D341Med (cell line): ENCODE measurements around the gene MRPS24.
"Not testable (repeated sequence)": the region's sequence is repeated elsewhere in the genome, so short reads cannot be mapped to it uniquely, and the experiment has no call there.

Experiments
- DNase-seq: peaks from one replicate; pipeline ENCODE4 v3.0.0; 2012; ENCODE audit warnings: low spot score

Gene MRPS24

DNA sequence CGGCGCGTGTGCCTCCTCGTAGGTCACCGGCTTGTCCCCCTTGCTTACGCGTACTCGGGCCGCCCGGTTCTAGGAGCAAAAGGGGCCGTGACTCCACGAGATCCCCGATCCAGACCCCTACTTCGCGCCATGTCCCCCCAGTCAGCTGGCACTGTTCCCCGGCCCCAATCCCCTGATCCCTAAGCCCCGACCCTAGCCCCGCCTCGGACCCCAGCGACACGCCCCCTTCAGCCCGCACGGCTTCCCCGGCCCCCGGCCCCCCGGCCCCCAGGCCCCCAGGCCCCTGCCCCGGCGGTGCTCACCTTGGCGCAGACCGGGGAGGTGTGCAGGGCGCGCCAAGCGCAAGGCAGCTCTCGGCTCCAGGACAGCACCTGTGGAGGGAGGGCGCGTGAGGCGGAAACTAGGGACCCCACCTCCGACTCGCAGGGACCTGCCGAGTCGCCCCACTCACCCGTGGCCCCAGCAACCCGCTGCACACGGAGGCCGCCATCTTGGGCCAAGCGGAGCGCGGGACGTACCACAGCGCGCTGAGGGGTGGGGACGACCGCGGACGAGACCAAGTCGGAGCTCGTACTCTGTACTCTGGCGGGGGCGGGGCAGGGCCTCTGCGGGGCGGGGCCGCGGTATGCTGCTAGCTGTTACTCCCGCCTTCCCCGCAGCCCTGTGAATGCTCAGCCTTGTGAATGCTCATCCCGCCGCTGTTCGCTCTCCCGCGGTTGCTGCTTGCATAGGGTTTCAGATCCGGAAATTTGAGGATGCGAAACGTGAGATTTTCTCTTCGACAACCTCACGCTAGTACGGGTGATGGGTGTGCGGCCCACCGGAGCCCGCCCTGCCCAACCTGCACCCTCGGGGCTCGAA lies at the start of gene MRPS24:
Gene MRPS24 (minus strand): TSS at position 512 of the 861 bp plus-strand sequence. CDS start 22 bp downstream, at position 490.
- DNase-seq, result peak; percentile 99

DNA sequence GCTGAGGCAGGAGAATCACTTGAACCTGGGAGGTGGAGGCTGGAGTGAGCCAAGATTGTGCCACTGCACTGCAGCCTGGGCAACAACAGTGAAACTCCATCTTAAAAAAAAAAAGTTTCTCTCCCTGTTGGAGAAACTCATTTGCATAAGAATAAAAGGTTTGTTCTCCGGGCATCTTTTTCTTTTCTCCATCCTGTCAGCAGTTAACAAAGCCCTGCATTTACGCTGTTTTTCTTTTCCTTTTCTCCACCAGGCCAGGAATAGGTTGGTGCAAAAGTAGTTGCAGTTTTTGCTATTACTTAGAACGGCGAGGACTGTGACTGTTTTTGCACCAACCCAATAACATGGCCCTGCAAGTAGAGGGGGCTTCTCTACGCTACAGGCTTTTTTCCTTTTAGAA lies 46.6 kb upstream of the MRPS24 start:
- DNase-seq, result no peak

DNA sequence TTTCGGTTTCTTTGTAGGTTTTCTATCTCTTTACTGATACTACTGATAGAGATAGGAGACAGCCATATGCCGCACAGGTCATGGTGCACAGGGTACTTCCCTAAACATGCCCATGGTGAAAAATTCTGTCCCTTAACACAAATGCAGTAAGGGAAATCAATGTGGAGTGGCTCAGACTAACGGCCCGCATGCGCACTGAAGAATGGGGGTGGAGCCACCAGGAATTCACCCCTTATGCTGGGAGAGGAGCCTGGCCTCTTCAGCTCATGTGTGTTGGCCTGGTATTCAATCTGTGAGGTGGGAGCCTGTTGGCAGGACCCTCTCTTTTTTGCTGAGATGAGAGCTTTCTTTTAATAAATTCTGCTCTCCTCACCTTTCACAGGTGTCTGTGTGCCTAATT lies 45.5 kb upstream of the MRPS24 start:
- no peak for DNase-seq

DNA sequence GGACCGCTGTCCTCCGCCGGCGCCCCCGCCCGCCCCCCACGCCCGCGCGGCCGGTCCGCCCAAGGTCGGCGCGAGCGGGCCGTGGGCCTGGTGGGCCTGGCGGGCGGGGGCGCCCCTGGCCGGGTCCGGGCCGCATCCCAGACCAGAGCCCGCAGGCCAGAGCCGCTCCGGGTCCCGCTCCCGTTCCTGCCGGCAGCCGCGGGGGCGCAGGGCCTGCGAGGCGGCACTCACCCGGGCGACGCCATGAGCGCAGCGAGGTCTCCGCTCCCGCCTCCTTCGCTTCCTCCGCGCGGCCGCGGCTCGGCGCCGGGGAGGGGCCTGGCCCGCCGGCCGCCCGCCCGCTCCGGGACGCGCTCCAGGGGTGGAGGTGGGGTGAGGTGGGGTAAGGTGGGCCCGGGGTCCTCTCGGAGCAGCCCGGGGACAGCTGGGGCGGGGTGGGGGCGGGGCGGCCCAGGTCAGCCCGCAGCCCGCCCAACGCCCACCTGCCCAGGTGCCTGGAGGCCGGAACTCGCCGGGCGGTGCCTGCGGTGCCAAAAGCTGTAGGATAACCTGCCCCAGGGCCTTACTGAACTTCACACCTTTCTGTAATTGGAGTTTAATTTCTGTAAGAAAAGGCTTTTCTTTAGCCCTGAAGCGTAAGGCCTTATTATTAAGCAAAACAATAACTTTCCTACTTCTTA lies 37.2 kb upstream of the MRPS24 start, which contains the start of gene URGCP:
Gene URGCP (minus strand): TSS at position 266 of the 680 bp plus-strand sequence. CDS start 21 bp downstream, at position 245.
- DNase-seq, result peak; percentile 90

DNA sequence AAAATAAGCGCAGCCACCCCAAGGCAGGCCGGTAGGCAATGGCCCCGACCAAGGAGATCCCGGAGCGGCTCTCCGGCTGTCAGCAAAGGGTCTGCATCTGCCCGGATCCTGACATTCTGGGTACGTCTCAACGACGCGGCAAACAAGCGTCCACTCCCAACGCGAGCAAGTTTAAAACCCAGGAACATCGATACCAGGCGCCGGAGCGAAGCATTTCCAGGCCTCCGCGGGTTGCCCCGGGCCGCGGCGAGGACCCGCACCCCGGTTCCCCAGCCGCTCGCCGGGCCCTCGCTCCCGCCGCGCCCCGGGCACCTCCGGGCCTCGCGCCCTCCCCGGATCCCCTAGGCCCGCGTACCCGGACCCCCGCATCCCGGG lies 36.6 kb upstream of the MRPS24 start:
- peak; percentile 84 for DNase-seq

DNA sequence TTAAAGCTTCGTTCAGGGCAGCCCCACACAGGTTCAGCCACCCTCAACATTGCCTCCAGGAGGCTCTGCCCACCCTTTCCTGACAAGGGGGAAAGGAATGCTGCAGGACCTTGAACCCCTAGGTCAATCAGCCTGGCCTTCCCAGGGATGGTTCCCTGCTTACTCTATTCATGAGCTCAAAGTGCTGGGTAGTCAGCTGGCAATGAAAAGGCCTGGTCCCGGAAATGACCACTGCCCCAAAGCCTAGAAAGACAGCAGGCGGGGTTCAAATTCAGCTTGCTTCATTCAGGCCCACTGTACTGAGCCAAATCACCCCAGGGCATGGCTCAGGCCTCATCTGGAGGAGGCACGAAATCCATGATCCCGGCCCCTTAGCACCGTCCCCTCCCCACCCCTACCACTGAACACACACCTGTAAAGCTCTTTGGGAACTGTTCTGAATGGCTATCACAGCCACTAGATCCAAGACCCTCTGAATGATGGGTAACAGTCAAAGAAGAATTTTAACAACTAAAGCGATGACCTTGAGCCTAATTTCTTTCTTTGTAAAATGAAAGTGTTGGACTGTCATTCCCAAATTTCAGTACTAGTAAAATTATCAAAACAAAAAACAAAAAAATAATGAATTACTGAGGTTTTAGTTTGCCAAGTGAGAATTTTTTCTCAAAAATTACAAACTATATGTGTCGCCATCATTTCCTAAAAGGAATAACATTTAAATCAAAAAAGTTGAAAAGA lies 36.1 kb upstream of the MRPS24 start:
- no peak for DNase-seq

DNA sequence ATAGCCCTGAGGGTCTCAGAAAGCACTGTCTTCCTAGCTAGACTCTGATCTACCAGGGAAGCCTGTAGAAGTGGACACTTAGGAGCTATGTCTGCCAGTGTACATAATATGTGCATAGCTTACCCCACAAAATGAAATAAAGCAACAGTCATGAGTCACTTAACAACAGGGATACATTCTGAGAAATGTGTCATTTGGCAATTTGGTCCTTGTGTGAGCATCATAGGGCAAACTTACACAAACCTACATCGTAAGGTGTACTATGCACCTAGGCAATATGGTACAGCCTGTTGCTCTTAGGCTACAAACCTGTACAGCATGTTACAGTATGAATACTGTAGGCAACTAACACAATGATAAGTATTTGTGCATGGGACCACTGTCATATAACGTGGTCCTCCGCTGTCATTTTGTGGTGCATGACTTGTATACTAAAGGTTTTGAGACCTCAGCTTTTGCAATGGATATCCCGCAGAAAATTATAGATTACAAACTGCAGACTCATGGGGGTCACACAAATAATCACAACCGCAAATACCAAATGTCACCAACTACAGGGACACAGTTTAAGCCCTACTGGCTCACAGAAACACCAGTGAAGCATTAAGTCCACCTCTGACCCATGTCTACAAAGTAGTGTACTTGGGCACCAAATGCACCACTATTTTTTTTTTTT lies 35.4 kb upstream of the MRPS24 start:
- DNase-seq, result no peak

DNA sequence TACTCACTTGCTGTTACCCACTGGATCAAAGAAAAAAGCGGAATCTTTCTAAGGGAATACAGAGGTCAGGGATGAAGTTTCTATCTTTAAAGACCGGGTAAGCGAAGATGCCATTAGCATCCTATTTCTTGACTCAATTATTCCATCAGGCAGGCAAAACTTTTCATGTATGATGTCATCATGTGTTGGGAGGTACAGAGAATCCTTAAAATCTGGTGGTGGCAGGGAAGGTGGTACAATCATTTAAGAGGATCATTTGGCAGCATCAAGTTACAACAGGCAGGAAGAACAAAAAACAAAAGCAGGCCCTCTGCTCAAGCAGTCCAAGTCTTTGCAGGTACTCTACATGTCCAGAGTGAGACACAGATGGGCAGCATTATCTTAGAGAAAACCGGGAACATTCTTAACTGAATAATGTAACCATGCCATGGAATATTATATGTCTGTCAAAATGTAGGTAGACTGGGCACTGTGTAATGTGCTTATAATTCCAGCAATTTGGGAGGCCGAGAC lies 33.3 kb upstream of the MRPS24 start:
- DNase-seq, result no peak

DNA sequence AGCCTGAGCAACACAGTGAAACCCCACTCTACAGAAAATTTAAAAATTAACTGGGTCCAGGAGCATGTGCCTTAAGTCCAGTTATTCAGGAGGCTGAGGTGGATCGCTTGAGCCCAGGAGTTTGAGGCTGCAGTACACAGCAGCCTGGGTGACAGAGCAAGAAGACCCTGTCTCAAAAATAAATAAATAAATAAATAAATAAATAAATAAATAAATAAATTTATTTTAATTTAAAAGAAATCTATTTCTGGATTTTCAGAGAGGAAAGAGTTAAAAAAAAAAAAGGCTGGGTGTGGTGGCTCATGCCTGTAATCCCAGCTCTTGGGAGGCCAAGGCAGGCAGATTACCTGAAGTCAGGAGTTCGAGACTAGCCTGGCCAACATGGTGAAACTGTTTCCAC lies 29.3 kb upstream of the MRPS24 start:
- not testable (repeated sequence) for DNase-seq

DNA sequence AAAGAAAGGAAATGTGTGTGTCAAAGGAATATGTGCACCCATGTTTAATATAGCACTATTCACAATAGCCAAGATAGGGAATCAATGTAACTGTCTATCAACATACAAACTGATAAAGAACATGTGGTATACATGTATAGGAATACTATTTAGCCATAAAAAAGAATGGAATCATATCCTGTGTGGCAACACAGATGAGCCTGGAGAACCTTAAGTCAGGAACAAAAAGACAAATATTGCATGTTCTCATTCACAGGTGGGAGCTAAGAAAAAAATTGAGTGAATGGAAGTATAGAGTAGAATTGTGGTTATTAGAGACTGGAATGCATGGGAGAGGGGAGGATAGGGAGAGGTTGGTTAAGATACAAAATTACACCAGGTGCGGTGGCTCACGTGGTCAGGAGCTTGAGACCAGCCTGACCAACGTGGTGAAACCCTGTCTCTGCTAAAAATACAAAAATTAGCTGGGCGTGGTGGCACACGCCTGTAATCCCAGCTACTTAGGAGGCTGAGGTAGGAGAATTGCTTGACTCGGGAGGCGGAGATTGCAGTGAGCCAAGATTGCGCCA lies 26.6 kb upstream of the MRPS24 start:
- DNase-seq, result no peak

DNA sequence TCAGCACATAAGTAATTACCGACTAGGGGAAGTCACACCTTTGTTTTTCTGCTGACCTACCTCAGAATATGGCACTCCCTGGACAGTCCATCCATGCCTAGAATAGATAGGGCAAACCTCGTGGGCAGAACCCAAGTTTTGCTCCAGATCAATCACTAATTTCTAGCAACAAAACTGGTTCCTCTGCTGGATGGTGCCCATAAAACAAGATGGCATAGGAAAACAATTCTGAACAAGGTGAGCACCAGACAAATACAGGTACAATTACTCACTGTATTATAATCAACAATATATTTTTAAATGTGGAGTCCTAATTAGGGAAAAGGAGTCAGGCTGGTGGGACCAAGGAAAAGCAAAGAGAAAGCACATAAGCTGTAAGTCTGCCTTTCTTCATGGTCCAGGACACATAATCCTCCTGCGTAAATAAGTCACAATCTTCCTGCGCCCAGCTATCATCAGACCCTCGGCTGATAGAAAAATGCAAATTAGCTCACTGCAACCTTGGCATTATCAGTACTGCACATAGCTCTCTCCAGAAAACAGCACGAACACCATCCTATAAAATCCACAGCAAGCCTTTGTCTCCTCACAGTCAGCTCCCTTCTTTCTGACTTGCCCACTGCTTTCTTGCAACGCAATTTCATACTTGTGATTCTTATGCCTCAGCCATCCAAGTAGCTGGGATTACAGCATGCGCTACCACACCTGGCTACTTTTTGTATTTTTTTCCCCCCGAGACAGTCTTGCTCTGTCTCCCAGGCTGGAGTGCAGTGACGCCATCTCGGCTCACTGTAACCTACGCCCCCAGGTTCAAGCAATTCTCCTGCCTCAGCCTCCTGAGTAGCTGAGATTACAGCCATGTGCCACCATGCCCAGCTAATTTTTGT lies 22.0 kb upstream of the MRPS24 start:
- DNase-seq, result no peak

DNA sequence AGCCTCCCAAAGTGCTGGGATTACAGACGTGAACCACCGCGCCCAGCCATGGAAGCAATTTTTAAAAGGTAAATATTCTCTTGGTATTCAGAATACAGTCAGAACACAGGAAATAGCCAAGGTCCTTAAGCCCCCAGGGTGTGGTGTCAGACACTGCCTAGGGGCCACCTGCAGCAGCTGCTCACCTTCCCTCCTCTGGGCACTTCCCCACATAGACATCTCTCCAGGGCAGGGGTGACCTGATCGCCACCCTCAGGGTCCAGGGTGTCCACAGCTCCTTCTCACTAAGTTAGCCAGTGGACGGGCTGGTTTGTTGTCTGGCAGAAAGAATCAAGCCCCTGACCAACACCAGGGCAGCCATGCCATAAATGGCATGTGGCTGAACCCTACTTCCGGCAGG lies 21.2 kb upstream of the MRPS24 start:
- no peak for DNase-seq

DNA sequence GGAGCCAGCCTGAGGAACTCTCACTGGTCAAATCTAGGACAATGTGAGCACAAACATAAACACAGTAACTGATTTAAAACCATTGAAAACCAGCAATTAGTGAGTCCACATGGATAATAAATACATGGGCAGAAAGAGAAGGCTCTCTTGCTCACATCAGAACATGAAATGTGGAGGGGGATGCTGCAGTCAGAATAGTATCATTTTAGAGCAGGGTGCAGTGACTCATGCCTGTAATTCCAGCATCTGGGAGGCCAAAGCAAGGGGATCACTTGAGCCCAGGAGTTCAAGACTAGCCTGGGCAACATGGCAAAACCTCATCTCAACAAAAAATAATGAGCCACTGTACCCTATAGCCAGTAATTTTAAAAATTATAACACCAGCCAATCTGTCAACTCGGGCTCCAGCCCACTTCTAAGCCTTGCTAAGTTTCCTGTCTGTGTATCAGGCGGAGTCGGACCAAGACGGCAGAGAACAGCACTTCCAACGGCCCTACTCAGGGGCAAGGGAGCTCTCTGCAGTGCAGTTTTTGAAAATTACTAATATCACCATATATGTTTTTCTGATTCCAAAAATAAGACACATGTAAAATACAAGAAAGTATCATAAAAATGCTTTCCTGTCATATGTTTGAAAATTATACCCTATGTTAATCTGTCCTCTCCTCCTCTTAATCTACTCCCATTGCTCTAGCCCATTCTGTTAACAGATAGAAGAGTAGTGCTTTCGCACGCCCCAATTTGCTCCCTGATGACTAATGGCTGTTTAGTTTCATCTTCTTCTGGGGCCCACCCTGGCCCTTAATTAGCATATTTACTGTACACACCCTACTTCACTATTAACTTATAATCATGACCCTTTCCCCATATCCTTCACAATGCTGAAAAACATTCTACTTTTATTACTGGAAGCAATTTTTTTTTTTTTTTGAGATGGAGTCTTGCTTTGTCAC lies 20.0 kb upstream of the MRPS24 start:
- DNase-seq, result no peak

DNA sequence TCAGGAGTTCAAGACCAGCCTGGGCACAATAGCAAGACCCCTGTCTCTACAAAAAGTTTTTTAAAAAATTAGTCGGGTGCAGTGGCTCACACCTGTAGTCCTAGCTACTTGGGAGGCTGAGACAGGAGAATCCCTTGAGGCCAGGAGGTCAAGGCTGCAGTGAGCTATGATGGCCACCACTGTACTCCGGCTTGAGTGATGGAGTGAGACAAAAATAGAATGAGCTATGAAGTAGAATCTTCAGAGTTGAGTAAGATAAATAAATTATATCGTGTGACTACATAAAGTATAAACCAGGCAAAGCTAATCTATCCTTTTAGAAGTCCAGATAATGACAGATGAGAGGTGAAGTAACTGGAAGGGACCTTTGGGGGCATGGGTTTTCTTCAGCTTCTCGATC lies 15.3 kb upstream of the MRPS24 start:
- DNase-seq, result no peak

DNA sequence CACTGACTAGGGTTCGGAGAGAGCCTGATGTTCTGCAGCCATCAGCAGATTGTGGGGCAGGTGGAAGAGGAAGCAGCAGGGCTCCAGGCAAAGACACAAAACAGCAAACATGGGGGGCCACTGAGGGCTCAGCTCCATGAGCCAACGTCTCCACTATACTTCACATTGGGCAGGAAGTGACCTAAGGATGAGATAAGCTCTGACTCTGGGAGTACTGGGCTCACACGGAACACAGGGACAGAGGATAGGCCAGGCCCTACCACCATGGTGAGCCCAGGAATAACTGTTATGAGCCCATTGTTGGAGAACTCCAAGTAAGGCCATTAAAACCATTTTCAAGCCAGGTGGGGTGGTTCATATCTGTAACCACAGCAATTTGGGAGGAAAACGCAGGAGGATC lies 14.9 kb upstream of the MRPS24 start:
- DNase-seq, result no peak

DNA sequence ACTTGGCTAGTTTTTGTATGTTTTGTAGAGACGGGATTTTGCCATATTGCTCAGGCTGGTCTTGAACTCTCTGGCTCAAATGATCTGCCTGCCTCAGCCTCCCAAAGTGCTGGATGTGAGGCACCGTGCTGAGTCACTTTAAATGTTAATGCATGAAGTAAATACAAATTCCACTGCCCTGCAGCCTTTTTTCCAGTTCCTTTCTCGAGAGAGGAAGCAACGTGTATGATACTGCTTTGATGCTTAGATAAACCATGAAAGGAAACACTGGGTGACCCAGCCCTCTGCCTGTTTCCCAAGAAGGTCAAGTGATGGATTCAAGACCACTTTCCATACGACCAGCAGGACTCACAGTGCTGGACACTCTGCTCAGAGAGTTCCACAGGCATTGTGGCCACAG lies 11.3 kb upstream of the MRPS24 start:
- DNase-seq, result no peak

DNA sequence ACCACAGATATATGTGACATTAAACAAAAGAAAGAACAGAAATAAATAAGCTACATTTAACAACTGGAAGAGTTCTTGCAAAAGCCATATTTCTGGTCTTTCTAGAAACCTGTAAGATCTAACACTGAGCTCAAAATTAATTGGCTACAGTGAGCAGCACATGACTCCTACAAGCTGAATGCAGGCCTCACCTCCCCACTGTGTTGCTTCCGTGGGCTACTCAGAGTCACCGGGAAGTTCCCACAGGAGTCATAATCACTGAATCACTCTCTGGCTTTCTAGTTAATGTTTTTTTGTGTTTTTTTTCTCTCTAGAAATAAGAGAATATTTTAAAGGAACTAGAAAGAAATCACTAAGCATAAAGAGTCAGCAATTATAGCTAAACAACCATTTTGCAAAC lies 10.2 kb upstream of the MRPS24 start:
- DNase-seq, result no peak

DNA sequence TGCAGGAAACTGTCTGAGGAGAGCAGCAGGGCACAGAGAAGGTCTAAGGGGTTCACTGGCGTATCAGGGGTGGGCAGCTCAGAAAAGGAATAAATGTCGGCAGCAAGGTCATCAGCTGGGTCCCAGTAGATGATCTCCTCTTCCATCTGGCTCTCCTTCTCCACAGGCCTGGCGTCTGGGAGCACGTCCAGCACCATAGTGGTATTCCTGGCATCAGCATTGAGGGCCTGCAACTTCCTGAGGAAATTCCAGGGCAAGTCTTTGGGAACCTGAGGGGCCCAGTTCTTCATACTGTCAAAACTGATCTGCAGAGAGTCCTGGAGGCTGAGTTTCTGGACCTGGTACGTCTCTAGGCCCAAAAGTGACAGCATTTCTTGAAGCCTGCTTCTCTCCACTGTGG lies 9.6 kb upstream of the MRPS24 start:
- DNase-seq, result no peak
